Neural cell (in vitro differentiated cells): ENCODE results near the gene RBM17. TPM values are rescaled to one million over a fixed set of nuclear protein-coding genes. Genes with fewer than 3 reads are reported as not detected.

ENCODE experiments used
- H2AFZ ChIP-seq: fragments of 200-600, 300-800 bp; sonication (generic), shearing (Covaris generic); 2 replicates; pipeline ENCODE4 v1.6.0; 2014; ENCODE audit warnings: low read depth, mild to moderate bottlenecking, antibody characterized with exemption, low read length, moderate library complexity
- H3F3A ChIP-seq: fragments of 200-600 bp; shearing (Covaris generic); 2 replicates; pipeline ENCODE4 v1.6.1; 2016; ENCODE audit warnings: mild to moderate bottlenecking, moderate library complexity, mixed read lengths, antibody characterized with exemption, low read length; ENCODE audit not compliant: insufficient read depth, poor library complexity, severe bottlenecking
- H3K27ac ChIP-seq: fragments of 200-600, 300-800 bp; sonication (generic), shearing (Covaris generic); 2 replicates; pipeline ENCODE4 v1.5.1; 2014; ENCODE audit warnings: mild to moderate bottlenecking, low read length, moderate library complexity
- H3K27me3 ChIP-seq: fragments of 300-800, 200-600 bp; sonication (generic), shearing (Covaris generic); 2 replicates; pipeline ENCODE4 v1.6.0; 2014; ENCODE audit warnings: mild to moderate bottlenecking, low read depth, low read length, moderate library complexity; ENCODE audit not compliant: insufficient read depth
- H3K36me3 ChIP-seq: fragments of 300-800, 200-600 bp; sonication (generic), shearing (Covaris generic); 2 replicates; pipeline ENCODE4 v1.5.1; 2014; ENCODE audit warnings: mild to moderate bottlenecking, antibody characterized with exemption, low read length, moderate library complexity; ENCODE audit not compliant: insufficient read depth
- H3K4me2 ChIP-seq: fragments of 300-800, 200-600 bp; sonication (generic), shearing (Covaris generic); 2 replicates; pipeline ENCODE4 v1.6.0; 2014; ENCODE audit warnings: mild to moderate bottlenecking, low read length
- H3K4me3 ChIP-seq: fragments of 300-800, 200-600 bp; sonication (generic), shearing (Covaris generic); 2 replicates; pipeline ENCODE4 v1.5.1; 2014; ENCODE audit warnings: mild to moderate bottlenecking, low read length, moderate library complexity
- H3K79me2 ChIP-seq: fragments of 200-600 bp; shearing (Covaris generic); replicated peaks from 2 replicates; pipeline ENCODE4 v1.6.0; 2014; ENCODE audit warnings: mild to moderate bottlenecking, low read length, moderate library complexity; ENCODE audit not compliant: insufficient read depth
- H3K9ac ChIP-seq: fragments of 300-800, 200-600 bp; sonication (generic), shearing (Covaris generic); 2 replicates; pipeline ENCODE4 v1.6.1; 2016; ENCODE audit warnings: mild to moderate bottlenecking, low read length, mixed read lengths
- H3K9me2 ChIP-seq: fragments of 200-600 bp; shearing (Covaris generic); 2 replicates; pipeline ENCODE4 v1.6.1; 2016; ENCODE audit warnings: mild to moderate bottlenecking, low read length, mixed read lengths; ENCODE audit not compliant: insufficient read depth
- H3K9me3 ChIP-seq: fragments of 200-600, 300-800 bp; sonication (generic), shearing (Covaris generic); 2 replicates; pipeline ENCODE4 v1.6.1; 2016; ENCODE audit warnings: mild to moderate bottlenecking, mixed run types, low read length, moderate library complexity, mixed read lengths
- H4K20me1 ChIP-seq: fragments of 200-600 bp; shearing (Covaris generic); 2 replicates; pipeline ENCODE4 v1.6.1; 2016; ENCODE audit warnings: mild to moderate bottlenecking, mixed run types; ENCODE audit not compliant: insufficient read depth
- EP300 ChIP-seq: fragments of 450-650 bp; conservative IDR thresholded peaks from 2 replicates; pipeline ENCODE4 v1.6.1; 2014; ENCODE audit warnings: antibody characterized with exemption, mild to moderate bottlenecking, moderate library complexity; ENCODE audit not compliant: poor library complexity, severe bottlenecking
- EZH2 ChIP-seq: fragments of 200-600, 300-800 bp; shearing (Covaris generic), sonication (generic); IDR thresholded peaks from 2 replicates; pipeline ENCODE4 v1.6.1; 2014; ENCODE audit warnings: antibody characterized with exemption, low read length, borderline replicate concordance, mild to moderate bottlenecking; ENCODE audit not compliant: insufficient read depth, poor library complexity, severe bottlenecking
- MXI1 ChIP-seq: fragments of 450-650 bp; conservative IDR thresholded peaks from 2 replicates; pipeline ENCODE4 v1.6.1; 2014; ENCODE audit warnings: antibody characterized with exemption, mild to moderate bottlenecking; ENCODE audit not compliant: poor library complexity, severe bottlenecking
- POLR2AphosphoS5 ChIP-seq: IDR thresholded peaks from 2 replicates; pipeline ENCODE4 v1.6.1; 2012
- RAD21 ChIP-seq: fragments of 450-650 bp; conservative IDR thresholded peaks from 2 replicates; pipeline ENCODE4 v1.6.1; 2014; ENCODE audit warnings: antibody characterized with exemption, mild to moderate bottlenecking, moderate library complexity
- SMC3 ChIP-seq: fragments of 450-650 bp; conservative IDR thresholded peaks from 2 replicates; pipeline ENCODE4 v1.6.1; 2014; ENCODE audit warnings: antibody characterized with exemption, mild to moderate bottlenecking, moderate library complexity; ENCODE audit not compliant: poor library complexity
- TAF1 ChIP-seq: IDR thresholded peaks from 2 replicates; pipeline ENCODE4 v1.6.1; 2012; ENCODE audit warnings: low read depth
- polyA plus RNA-seq: library from polyadenylated mRNA; depleted of rRNA; stranded (reverse); fragments of >200 nt; gene quantifications from 2 replicates; pipeline ENCODE4 v1.2.3, GENCODE V29; 2014
- TF ChIP-seq, protein P1 (sequence below): fragments of 450-650 bp; IDR thresholded peaks from 2 replicates; pipeline ENCODE4 v1.5.1; 2014; ENCODE audit warnings: antibody characterized with exemption, mild to moderate bottlenecking, moderate library complexity; ENCODE audit not compliant: poor library complexity, severe bottlenecking
- TF ChIP-seq, protein P2 (sequence below): IDR thresholded peaks from 2 replicates; pipeline ENCODE4 v1.6.1; 2012; ENCODE audit warnings: borderline replicate concordance

The RBM17 gene
- polyA plus RNA-seq, 1 donor from 2014 or later: 109 TPM

DNA sequence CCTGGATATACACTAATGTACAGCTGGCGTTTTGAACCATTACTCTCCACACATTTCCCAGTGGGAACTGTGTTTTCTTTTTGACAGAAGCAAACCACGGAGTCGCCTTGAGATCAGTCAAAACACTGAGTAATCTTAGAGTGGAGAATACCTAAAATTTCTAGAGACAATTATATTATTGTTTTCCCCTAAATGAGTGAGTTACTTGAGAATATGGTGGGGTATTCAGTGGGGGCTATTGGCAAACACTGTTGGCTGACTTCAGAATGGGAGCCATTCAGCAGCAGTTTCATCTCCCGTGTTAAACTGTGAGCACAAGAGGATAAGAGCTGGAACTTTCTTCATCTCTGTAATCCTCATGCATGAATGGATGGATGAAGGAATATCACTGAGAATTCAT lies 32.9 kb upstream of the RBM17 start:
- no peaks in the 10 kb centered on the region for H3K36me3 ChIP-seq
- H3K4me2 ChIP-seq: no peak overlapping the region
- no peak overlapping the region for H3K4me3 ChIP-seq
- no peak overlapping the region for H3K27ac ChIP-seq
- H3K9me2 ChIP-seq: no peaks in the 10 kb centered on the region
- no peaks in the 10 kb centered on the region for H3K27me3 ChIP-seq
- no peak overlapping the region for H3K9ac ChIP-seq
- no peaks in the 10 kb centered on the region for H3K79me2 ChIP-seq
- no peaks in the 10 kb centered on the region for H3F3A ChIP-seq
- no peaks in the 10 kb centered on the region for H4K20me1 ChIP-seq
- no peaks in the 10 kb centered on the region for H3K9me3 ChIP-seq
- TF ChIP-seq, protein P1, sequence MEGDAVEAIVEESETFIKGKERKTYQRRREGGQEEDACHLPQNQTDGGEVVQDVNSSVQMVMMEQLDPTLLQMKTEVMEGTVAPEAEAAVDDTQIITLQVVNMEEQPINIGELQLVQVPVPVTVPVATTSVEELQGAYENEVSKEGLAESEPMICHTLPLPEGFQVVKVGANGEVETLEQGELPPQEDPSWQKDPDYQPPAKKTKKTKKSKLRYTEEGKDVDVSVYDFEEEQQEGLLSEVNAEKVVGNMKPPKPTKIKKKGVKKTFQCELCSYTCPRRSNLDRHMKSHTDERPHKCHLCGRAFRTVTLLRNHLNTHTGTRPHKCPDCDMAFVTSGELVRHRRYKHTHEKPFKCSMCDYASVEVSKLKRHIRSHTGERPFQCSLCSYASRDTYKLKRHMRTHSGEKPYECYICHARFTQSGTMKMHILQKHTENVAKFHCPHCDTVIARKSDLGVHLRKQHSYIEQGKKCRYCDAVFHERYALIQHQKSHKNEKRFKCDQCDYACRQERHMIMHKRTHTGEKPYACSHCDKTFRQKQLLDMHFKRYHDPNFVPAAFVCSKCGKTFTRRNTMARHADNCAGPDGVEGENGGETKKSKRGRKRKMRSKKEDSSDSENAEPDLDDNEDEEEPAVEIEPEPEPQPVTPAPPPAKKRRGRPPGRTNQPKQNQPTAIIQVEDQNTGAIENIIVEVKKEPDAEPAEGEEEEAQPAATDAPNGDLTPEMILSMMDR: no peak
- TF ChIP-seq EP300 (no peak), MXI1 (no peak), SMC3 (no peak), POLR2AphosphoS5 (no peak), TAF1 (no peak), RAD21 (no peak), EZH2 (no peak)
- TF ChIP-seq, protein P2, sequence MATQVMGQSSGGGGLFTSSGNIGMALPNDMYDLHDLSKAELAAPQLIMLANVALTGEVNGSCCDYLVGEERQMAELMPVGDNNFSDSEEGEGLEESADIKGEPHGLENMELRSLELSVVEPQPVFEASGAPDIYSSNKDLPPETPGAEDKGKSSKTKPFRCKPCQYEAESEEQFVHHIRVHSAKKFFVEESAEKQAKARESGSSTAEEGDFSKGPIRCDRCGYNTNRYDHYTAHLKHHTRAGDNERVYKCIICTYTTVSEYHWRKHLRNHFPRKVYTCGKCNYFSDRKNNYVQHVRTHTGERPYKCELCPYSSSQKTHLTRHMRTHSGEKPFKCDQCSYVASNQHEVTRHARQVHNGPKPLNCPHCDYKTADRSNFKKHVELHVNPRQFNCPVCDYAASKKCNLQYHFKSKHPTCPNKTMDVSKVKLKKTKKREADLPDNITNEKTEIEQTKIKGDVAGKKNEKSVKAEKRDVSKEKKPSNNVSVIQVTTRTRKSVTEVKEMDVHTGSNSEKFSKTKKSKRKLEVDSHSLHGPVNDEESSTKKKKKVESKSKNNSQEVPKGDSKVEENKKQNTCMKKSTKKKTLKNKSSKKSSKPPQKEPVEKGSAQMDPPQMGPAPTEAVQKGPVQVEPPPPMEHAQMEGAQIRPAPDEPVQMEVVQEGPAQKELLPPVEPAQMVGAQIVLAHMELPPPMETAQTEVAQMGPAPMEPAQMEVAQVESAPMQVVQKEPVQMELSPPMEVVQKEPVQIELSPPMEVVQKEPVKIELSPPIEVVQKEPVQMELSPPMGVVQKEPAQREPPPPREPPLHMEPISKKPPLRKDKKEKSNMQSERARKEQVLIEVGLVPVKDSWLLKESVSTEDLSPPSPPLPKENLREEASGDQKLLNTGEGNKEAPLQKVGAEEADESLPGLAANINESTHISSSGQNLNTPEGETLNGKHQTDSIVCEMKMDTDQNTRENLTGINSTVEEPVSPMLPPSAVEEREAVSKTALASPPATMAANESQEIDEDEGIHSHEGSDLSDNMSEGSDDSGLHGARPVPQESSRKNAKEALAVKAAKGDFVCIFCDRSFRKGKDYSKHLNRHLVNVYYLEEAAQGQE: no peak
- H2AFZ ChIP-seq: no peak overlapping the region

DNA sequence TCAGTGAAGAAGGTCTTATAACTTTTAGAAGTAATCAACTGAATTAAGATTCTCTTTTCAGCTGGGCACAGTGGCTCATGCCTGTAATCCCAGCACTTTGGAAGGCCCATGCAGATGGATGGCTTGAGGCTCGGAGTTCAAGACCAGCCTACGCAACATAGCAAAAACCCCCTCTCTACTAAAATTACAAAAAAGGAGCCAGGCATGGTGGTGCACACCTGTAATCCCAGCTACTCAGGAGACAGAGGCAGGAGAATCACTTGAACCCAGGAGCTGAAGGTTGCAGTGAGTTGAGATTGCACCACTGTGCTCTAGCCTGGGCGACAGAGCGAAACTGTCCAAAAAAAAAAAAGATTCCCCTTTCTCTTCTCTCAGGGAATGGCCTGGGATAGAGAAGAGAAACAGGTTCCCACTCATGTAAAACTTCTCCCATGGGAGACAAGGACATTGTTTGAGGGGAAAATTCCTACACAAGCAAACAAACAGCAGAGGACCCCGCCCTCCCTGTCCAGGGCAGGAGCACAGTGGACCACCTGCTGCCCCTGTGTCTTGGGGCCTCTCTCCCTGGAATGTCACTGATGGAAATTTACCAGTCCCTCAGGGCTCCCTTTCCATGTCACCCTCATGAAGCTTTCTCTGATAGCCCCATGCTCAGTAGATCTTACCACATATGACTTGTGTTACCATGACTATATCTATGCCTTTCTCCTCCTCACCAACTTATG lies 32.3 kb upstream of the RBM17 start:
- no peaks in the 10 kb centered on the region for H3K36me3 ChIP-seq
- H3K9me2 ChIP-seq: no peaks in the 10 kb centered on the region
- H3F3A ChIP-seq: no peaks in the 10 kb centered on the region
- H4K20me1 ChIP-seq: no peaks in the 10 kb centered on the region
- H3K4me2 ChIP-seq: no peak overlapping the region
- H3K27me3 ChIP-seq: no peaks in the 10 kb centered on the region
- TF ChIP-seq, protein P1: no peak
- TF ChIP-seq RAD21 (no peak), POLR2AphosphoS5 (no peak), SMC3 (no peak), TAF1 (no peak), EZH2 (no peak), EP300 (no peak), MXI1 (no peak)
- TF ChIP-seq, protein P2: no peak
- H3K27ac ChIP-seq: no peak overlapping the region
- no peaks in the 10 kb centered on the region for H3K9me3 ChIP-seq
- no peak overlapping the region for H3K9ac ChIP-seq
- no peaks in the 10 kb centered on the region for H3K79me2 ChIP-seq
- H2AFZ ChIP-seq: no peak overlapping the region
- H3K4me3 ChIP-seq: no peak overlapping the region
